GM18505 (cell line): ENCODE measurements around the gene FAM72B.
A peak's percentile ranks its signal among the peaks of the same experiment; 100 is the strongest.
"Not testable (repeated sequence)": the region's sequence is repeated elsewhere in the genome, so short reads cannot be mapped to it uniquely, and the experiment has no call there.

Experiments
- ATAC-seq: cut with Tn5 transposase; IDR thresholded peaks from one replicate; pipeline ENCODE4 v1.9.1; 2021; ENCODE audit not compliant: unreplicated experiment

FAM72B gene

GRCh38 chr1:121200985-121201981 is 17.1 kb upstream of the FAM72B start:
- not testable (repeated sequence) for ATAC-seq

GRCh38 chr1:121200232-121200631 is 16.1 kb upstream of the FAM72B start:
- ATAC-seq = not testable (repeated sequence)

DNA sequence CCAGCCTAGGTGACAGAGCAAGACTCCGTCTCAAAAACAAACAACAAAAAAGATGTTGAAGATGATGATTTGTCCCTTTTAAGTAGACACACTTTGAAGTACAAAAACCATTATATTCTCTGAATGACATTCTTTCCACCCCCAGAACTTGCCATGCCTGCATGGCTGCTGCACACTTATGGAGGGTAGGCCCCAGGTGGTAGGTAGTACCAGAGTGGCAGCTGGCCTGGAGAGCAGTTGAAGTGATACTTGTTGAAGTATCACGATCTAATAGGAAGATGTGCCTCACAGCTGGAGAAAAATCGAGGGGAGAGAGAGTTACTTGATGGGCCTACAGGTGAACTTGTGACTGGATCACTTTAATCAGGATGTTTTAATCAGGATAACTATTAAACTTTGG is 15.6 kb upstream of the FAM72B start:
- ATAC-seq = not testable (repeated sequence)

GRCh38 chr1:121197095-121197882 is 13.1 kb upstream of the FAM72B start:
- not testable (repeated sequence) for ATAC-seq

- ATAC-seq = not testable (repeated sequence)
Observed at GRCh38 chr1:121192512-121192911, 8.4 kb upstream of the FAM72B start.

DNA sequence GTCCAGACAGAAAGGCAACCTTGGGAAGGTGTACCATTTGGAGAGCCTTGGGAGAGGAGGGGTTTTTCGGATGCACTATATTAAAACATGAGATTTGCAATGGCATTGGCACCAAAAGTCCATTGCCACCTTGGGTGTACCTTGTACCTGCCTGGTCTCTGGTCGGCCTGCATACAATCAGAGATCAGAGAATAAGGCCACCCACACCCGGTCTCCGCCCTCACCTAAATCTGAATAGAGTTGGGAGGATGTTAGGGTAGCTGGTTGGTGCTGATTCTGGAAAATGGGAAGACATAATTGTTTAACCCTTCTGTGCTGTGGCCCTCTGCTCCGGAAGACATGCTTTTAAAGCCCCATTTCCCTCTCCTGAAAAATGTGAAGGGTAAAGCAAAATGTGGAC is 3.8 kb upstream of the FAM72B start:
- not testable (repeated sequence) for ATAC-seq

GRCh38 chr1:121186191-121186590 is 2.1 kb upstream of the FAM72B start:
- ATAC-seq = not testable (repeated sequence)

GRCh38 chr1:121185140-121185708 is 1.1 kb upstream of the FAM72B start:
- peak; percentile 3 for ATAC-seq

DNA sequence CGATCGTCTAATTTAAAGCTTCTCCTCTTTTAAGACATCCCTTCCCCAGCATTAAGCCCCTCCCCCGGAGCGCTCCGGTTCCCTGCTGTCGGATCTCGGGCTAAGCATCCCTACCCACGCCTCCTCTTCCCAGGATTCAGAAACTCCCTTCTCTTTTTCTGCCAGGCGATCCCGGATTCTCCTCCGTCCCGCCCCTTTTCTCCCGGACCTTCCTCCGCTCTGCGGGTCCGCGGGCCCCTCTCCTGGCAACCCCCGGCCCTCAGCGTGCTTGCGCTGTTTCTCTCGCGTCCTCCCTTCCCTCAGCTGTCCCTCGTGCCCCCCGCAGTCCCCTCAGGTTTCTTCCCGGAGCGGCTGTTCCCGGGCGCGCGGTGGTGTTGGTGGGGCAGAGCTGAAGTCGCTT is 273 bp downstream of the FAM72B start:
- ATAC-seq = not testable (repeated sequence)

DNA sequence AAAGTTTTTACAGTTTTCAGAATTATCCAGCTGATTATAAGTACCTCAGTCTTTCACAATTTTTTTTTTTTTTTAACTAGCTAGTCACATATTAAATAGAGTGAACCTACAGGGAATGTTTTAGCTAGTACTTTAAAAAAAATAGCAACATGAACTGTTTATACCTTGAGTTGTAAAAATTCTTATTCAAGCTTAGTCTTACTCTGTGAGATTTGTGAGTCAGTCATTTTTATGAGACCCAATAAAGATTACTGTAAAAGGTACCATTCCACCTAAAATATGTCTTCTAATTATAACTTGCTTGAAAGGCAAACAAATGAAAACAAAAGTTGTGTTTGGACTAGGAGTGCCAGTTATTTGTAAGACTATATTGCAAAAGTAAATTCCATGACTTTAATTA is 5.9 kb downstream of the FAM72B start:
- ATAC-seq = not testable (repeated sequence)

GRCh38 chr1:121176649-121177048 is 7.5 kb downstream of the FAM72B start:
- ATAC-seq = not testable (repeated sequence)

GRCh38 chr1:121168152-121168668 is 15.9 kb downstream of the FAM72B start:
- ATAC-seq = not testable (repeated sequence)

DNA sequence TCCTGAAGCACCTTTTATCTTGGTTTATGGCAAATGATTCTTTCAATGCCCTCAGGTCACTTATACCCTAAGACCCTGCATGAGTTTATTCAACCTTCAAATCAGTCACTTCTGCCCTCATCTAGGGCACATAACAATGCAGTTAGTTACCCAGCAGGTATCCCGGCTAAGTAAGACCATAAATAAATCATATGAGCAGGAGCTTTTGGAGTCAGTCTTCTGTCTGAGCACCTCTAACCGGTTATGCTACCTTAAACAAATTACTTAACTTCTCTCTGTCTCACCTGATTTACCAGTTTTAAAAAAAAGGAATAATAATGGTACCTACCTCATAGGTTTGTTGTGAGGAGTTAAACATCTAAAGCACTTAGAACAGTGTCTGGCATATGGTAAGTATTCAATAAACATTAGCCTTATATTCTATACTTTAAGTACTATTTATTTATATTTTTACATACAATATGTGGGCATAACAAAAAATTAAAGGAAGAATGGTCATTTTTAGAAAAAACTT is 16.9 kb downstream of the FAM72B start:
- ATAC-seq = not testable (repeated sequence)

GRCh38 chr1:121165296-121165695 is 18.8 kb downstream of the FAM72B start:
- ATAC-seq = not testable (repeated sequence)

DNA sequence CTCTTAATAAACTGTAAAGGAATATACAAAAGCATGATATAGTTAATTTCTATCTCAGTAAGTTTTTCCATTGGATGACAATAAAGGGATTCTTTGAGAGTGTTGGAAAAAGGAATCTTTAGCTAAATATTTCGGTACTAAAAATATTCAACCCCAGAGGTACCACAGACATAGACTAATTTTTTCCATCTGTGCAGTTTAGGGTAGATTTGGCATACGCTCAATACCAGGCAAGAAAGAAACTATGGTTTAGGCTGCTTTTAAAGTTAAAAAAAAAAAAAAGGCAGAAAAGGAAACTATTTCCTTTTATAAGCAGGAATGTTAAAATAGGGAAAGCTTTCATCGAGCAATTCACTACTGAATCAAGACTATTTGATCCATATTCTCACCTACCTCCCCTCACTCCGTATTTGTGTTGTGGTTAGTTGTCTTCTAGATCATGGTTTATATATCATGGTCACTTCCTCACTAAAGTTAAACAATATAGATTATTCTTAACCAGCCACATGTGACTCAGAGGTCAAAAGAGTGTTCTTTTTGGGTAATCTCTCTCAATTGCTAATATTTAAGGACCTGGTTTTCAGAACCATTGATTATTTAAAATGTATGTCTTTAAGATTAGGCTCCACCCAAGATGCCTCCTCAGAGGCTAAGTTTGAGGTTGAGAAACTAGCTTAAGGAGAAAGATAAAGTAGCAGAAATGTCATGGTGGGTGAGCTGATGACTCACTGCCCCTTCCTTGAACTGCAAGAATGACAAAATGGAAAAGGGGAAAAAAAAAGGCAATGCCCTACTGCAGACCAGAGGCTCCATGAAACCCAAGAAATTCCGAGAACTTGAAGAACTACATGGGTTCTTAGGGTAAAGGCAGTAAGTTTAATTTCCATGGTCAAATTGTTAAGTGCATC is 20.0 kb downstream of the FAM72B start:
- not testable (repeated sequence) for ATAC-seq

GRCh38 chr1:121161199-121161901 is 22.8 kb downstream of the FAM72B start:
- ATAC-seq = not testable (repeated sequence)

- not testable (repeated sequence) for ATAC-seq
Observed at GRCh38 chr1:121160118-121160517, 24.0 kb downstream of the FAM72B start.

DNA sequence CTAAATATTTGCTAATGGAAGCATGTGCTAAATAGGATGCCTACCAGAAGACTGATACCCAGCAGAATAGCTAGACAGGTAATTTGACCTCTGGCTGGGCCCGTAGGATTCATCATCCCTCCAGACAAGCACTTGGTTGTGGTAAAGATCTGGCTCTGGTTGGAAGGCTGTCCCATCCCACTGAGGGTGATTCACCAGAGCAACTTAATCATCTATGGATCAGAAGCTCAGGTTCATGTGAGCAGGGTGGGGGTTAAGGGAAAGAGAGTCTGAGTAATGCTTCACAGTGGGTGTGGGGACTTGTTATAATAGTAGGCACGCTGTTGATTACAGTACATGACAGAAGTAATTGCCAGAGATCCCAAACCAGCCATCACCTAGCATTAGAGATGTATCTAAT is 26.5 kb downstream of the FAM72B start:
- ATAC-seq = not testable (repeated sequence)
